NCI-H345 treated with DMSO at 0.1 percent for 48 hours (cell line): ENCODE measurements around the gene UPB1.

Experiments used
- DNase-seq: peaks from one replicate; lab custom pipeline; 2025; ENCODE audit not compliant: unreplicated experiment; lab: John Stamatoyannopoulos, UW

The UPB1 gene

DNA sequence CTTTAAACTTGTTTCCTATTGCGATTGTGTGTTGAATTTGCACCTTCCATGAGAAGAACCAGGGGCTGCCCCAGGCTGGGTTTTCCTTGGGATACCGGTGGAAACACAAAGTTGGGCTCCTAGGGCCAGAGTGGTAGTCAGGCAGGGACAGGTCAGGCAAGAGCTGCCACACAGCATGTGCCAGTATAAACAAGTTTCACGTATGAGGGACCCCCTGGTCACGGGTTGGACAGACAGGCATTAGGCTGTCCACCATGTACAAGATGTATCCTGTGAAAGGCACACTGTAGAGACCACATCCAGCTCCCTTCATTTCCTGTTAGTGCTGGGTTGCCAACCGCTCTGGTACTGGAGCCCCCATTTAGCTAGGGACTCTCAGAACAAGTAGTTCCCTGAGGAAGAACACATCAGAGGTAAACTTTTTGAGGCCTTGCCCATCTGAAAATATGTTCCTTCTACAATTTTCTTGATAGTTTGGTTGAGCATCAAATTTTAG is 8.8 kb downstream of the UPB1 start:
- no peak for DNase-seq

- no peak for DNase-seq
These were observed 9.4 kb downstream of the UPB1 start for GRCh38 chr22:24504540-24504939.

DNA sequence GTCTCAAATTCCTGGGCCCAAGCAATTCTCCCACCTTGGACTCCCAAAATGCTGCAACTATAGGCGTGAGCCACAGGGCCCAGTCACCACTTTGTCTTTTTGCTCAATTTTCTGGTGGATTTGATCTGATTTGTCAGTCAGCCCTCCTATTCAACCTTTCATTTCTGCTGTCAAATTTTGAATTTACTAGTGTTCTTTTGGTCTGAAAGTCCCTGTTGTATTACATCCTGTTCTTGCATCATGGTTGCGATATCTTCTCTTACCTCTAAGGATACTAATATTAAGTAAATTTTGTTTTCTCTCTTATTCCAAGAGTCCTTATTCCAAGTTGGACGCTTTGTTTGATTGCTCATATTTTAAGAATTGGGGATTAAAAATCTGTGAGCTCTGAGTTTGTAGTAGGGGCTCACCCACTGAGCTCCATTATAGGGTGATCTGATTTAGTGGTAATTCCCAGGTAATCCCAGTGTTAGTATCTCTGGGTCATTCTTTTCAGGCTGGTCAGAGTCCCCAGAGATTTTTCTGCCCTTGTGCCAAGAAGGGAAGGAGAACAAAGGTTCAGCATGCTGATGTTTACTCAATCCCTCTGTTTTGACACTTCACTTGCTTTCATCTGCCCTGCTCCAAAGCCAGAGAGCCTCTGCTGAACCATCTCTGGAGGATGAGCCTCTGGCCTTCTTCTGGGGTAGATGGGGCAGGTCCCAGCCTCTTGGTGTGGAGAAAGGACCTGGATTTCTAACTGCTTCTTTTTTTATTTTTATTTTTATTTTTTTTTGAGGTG is 10.0 kb downstream of the UPB1 start:
- DNase-seq: no peak

DNA sequence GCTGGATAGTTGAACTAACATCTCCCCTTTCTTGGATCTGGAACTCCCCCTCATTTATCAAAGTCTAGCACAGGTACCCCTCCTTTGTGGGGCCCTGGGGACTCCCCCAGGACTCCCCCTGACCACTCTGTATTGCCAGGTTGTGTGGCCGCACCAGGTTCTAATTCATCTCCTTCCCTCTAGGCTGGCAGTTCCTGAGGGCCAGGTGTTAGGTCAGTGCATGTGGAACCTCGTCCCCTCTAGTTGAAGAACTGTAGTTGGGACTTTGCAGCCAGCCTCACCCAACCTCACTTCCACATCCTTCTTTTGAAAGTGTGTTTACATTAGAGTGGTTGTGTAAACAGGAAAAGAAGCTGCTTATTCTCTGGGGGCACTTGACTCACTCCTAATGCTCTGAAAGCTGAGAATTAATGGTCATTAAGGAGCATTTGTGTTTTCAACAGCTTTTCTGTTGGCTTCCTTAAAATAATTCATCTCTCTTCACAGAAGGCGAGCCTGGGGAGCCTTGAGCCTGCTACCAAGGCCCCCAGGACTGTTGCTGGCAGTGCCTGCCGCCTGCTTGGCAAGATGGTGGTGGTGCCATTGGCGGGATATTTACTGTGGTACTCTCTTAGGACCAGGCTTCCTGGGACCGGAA is 11.8 kb downstream of the UPB1 start:
- peak; percentile 26 for DNase-seq

- DNase-seq: no peak
These were observed 12.6 kb downstream of the UPB1 start for GRCh38 chr22:24507716-24508115.

DNA sequence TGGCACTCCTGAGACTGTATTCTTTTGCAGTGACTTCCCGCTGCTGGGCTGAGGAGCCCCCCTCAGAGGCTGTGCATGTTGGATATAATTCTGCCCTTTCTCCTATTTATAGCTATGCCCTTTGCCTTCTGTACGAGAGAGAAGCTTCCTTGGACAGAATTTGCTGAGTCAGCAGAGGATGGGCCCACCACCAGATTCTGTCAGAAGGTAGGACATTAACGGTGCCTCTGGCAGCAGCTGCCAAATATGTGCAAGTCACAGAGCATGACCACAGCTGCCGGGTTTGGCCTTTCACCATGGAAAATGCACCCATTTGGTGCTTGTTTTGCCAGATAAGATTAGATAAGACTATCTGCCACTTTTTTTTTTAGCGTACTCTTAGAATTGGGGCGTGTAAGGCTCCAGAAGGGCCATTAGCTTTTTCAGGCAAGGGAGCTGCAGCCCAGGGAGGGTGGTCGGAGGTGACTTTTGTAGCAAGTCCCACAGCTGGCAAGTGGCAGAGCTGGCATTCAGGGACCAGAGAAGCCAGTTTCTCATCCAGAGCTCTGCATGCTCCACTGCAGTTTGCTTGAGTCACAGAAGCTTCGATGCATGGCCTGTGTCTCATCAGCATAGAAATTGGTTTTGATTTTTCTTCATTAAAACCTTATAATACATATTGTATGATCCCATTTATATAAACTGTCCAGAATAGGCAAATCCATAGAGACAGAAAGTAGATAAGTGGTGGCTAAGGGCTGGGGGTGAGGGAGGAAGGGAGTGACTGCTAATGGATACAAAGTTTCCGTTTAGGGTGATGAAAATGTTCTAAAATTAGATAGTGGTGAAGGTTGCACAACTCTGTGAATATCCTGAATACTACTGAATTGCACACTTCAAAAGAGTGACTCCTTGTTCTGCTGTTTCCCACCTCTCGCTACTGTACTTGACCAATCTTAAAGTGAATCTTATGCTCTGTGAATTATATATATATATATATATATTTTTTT is 15.8 kb downstream of the UPB1 start:
- DNase-seq: no peak

DNA sequence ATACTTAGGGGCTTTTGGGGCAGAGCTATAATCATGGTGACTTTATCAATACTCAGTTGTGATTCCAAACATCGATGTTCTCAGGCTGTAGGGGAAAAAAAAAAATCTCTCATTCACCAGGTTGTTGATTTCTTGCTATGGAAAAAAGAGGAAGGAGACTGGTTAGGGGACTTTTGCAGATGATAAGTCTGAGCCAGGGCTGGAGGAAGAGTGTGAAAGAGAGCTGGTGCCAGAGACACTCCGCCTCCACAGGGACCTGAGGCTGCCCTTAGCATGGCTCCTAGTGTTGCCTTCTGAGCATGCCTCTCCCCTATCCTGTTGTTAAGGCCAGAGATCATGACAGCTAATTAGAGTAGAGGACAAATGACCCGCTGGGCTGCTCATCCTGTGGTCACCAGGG is 16.9 kb downstream of the UPB1 start:
- no peak for DNase-seq

GRCh38 chr22:24513378-24514240 is 18.5 kb downstream of the UPB1 start:
- no peak for DNase-seq

DNA sequence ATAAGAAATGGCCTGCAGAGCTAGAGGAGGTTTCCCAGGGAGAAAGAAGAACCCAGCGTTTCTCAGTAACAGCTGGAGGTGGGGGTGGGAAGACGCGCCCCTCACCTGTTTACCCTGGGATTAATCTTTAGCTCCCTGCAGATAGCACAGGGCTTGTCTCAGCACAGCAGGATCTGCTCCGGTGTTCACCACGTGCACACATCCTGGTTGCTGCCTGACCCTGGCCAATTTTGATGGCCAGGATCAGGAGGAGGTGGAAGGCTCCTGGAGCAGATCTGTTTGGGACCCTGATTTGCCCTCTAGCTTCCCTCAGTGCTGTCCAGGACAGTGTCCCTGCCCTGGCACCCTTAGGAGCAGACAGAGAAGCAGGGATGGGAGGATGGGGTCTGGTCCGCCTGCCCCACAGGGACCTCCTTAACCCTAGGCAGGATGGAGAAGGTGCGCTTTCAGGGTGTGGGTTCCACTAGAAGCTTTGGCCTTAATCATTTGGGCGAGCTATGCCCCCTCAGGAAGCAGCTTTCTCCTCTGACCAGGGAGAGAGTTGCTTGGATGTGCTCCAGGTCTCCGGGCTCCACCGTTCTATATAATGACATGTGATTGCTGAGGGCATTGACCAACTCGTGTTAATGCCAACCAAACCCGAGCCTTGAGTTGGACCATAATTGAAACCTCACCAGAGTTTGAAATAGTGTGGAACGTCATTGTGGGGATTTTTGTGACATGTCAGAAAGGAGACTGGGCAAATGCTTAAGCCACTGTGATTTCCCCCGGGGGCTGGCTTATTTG is 19.3 kb downstream of the UPB1 start:
- no peak for DNase-seq

DNA sequence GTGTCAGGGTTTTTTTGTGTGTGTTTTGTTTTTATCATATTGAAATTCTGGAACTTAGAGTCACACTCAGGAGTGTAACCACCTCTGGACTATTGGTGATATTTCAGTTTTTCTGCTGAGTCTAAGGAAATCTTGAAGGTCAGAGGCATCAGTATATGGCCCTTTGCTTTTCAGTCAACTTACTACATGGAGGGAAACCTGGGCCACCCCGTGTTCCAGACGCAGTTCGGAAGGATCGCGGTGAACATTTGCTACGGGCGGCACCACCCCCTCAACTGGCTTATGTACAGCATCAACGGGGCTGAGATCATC is 19.9 kb downstream of the UPB1 start:
- DNase-seq: no peak

DNA sequence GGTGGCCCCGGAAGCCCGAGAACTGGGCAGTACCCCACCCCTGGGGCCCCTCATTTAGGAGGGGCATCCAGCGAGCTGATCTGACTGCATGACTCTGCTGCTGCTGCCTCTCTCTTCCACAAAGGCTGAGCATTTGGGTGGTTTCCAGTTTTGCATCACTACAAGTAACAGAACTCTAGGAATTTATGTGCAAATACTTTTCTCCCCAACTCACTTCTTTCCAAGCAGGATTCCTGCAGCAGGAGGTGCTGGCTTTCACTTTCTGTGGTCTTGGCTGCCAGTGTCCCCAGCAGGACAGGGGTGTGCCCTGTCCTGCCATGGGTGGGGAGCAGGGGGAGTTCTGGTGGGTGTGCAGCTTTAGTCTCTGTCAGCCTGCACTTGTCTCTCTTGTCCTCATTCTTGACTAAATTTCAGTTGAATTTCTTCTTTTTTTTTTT is 21.2 kb downstream of the UPB1 start:
- DNase-seq: no peak

DNA sequence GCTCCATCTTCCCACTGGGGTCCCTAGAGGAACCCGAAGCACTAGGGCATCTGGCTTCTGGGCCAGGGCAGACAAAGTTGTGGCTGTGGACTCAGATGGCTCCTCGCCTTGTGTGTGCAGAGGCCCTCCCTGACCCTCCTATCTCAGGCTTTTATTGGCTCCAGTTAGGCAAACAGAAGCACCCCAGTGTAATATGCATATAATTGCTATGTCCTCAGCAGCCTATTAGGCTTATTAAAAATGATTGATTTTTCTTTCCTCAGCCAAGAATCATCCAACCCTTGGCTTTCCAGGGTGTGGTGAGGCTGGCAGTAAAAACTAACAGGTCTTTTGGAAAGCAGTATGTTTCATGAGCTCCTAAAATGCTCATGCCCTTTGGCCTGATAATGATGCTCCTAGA is 22.3 kb downstream of the UPB1 start:
- no peak for DNase-seq

DNA sequence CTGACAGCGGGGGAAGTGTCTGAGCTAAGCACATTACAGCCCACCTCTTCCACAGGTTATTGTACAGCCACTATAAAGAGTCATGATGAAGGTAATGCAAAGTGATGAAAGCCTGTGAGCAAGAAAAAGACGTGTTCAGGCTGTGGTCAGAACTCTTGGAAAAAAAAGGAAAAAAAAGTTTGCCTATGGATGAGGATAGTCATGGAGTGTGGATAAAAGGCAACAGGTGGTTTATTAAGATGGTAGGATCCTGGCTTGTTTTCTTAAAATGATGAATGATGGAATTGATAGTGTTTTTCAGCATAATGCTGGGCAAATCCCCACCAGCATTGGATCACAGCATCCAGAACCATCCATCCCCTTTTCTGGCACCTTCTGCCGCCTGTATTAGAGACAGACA is 23.1 kb downstream of the UPB1 start:
- DNase-seq: no peak

DNA sequence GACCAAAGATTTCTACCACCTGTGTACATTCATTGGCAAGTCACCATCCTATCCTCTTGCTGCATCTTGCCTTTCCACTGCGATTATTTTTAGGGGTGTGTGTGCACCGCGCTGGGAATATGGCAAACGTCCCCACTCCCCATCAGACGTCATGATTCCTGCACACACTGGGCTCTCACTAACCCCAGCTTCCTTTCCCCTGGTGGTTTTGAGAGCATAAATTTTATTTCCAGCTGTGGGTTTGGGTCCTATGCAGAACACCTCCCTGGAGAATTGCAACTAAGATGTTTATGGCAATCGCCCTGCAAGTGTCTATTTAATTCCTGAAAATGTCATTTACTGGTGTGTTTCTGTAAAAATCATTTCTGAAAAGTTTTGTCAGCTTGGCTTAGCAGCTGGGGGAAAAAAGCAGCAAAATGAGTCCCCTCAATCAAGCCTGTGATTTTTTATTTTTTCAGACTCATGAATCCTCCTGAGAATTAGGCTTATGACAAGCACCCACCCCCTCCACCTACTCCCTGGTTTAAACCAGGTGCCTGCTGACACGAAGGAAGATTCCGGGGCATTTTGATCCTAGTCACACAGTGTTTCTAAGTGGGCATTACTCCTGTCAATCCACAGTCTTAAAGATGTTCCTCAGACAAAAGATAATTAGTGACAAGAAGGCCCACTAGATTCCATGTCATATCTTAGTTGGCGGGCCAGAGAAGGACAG is 23.8 kb downstream of the UPB1 start:
- no peak for DNase-seq

GRCh38 chr22:24519496-24519895 is 24.4 kb downstream of the UPB1 start:
- no peak for DNase-seq

DNA sequence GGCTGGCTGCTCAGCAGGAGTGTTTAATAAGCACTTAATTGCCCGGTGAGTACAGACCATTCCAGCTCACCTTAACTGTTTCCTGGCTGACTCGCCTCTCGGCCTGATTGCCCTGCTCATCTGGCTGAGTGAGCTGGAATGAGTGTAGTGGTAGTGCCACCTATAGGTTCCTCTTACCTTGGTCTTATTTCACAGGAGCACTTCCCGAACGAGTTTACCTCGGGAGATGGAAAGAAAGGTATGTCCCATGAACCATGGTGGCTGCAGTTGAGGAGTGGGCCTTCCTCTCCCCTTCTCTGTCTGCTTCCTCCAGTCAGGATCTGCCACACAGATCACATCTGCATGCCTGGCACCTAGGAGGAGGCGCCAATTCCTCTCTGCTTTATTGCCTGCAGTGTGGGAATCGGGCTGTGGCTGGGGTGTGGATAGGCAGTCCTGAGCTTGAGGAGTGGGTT is 26.7 kb downstream of the UPB1 start:
- DNase-seq: peak; percentile 26

DNA sequence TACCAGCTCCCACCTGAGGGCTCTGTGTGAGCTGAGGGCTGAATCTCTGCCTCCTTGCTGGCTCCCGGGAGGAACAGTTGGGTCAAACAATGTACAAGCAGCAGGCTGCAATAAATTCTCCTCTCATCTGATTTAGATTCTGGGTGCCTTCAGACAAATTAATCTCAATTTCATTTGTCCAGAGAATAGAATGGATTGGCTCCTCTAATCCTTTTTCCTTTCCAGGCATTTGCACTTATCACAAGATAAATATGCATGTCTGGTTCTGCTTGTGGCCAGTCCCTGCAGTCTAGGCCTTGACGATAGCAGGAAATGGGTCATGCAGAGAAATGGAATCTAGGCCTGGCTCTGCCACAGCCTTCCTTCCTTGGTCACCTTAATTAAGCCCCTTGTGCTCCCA is 28.7 kb downstream of the UPB1 start:
- no peak for DNase-seq

- DNase-seq: peak; percentile 2
These were observed 30.4 kb downstream of the UPB1 start for GRCh38 chr22:24525416-24526037.

DNA sequence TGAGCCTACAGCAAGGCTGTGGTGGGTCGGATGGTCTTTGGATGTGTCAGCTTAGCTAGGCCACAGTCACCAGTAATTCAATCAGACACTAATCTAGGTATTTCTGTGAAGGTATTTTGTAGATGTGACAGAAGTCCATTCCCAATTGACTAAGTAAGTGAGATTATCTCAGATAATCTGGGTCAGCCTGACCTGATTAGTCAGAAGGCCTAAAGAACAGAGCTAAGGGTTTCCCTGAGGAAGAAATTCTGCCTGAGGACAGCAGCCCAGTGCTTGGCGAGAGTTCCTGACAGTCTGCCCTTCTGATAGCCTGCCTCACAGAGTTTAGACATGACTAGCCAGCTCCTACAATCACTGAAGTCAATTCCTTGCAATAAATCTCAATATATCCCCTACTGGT is 31.1 kb downstream of the UPB1 start:
- DNase-seq: no peak
